HepG2 (cell line): ENCODE data around the gene RAMAC. TPM values are rescaled to one million over a fixed set of nuclear protein-coding genes. Genes with fewer than 3 reads are reported as not detected.

Experiments
- ARNTL ChIP-seq: sonication (generic); formaldehyde crosslinking; IDR thresholded peaks from 2 replicates; pipeline ENCODE4 v1.4.0; 2020; ENCODE audit warnings: mild to moderate bottlenecking, missing genetic modification reagents
- DPF2 ChIP-seq: sonication (generic); formaldehyde crosslinking; IDR thresholded peaks from 2 replicates; pipeline ENCODE4 v1.4.0; 2020; ENCODE audit warnings: mild to moderate bottlenecking, low read depth, missing genetic modification reagents, borderline replicate concordance
- E2F2 ChIP-seq: sonication (generic); formaldehyde crosslinking; IDR thresholded peaks from 2 replicates; pipeline ENCODE4 v1.4.0; 2020; ENCODE audit warnings: missing genetic modification reagents, borderline replicate concordance
- FOXO4 ChIP-seq: sonication (generic); formaldehyde crosslinking; conservative IDR thresholded peaks from 2 replicates; pipeline ENCODE4 v1.8.1; 2023; ENCODE audit warnings: missing genetic modification reagents
- NR2F6 ChIP-seq, 2 experiments: IDR thresholded peaks; 2 replicates each; pipeline ENCODE4 v1.6.1; 2016; ENCODE audit warnings: antibody characterized with exemption in 1 of 2, mild to moderate bottlenecking in 1 of 2
- RXRB ChIP-seq: IDR thresholded peaks from 2 replicates; pipeline ENCODE4 v1.6.1; 2016; ENCODE audit warnings: borderline replicate concordance, missing genetic modification reagents, missing compliant biosample characterization
- YY1 ChIP-seq: IDR thresholded peaks from 2 replicates; pipeline ENCODE4 v1.6.1; 2011; ENCODE audit warnings: low read length, low read depth, moderate library complexity, mild to moderate bottlenecking; ENCODE audit not compliant: insufficient read depth, insufficient replicate concordance
- ZBTB2 ChIP-seq: sonication (generic); formaldehyde crosslinking; IDR thresholded peaks from 2 replicates; pipeline ENCODE4 v1.8.0; 2022; ENCODE audit warnings: low read depth, missing genetic modification reagents
- ZBTB33 ChIP-seq: sonication (generic); formaldehyde crosslinking; IDR thresholded peaks from 2 replicates; pipeline ENCODE4 v1.4.0; 2020; ENCODE audit warnings: missing genetic modification reagents
- ZHX1 ChIP-seq: sonication (generic); formaldehyde crosslinking; IDR thresholded peaks from 2 replicates; pipeline ENCODE4 v1.8.1; 2022; ENCODE audit warnings: low read depth, mild to moderate bottlenecking, missing genetic modification reagents
- ZNF138 ChIP-seq: sonication (generic); formaldehyde crosslinking; IDR thresholded peaks from 2 replicates; pipeline ENCODE4 v1.5.0; 2020; ENCODE audit warnings: mild to moderate bottlenecking, low read depth, missing genetic modification reagents
- ZNF18 ChIP-seq: sonication (generic); formaldehyde crosslinking; IDR thresholded peaks from 2 replicates; pipeline ENCODE4 v1.8.0; 2022; ENCODE audit warnings: mild to moderate bottlenecking, missing genetic modification reagents; ENCODE audit not compliant: insufficient replicate concordance
- ZNF224 ChIP-seq: sonication (generic); formaldehyde crosslinking; IDR thresholded peaks from 2 replicates; pipeline ENCODE4 v1.5.0; 2020; ENCODE audit warnings: mild to moderate bottlenecking, missing genetic modification reagents
- ZNF550 ChIP-seq: sonication (generic); formaldehyde crosslinking; IDR thresholded peaks from 2 replicates; pipeline ENCODE4 v1.4.0; 2020; ENCODE audit warnings: mild to moderate bottlenecking, missing genetic modification reagents, borderline replicate concordance
- ZNF629 ChIP-seq: sonication (generic); formaldehyde crosslinking; conservative IDR thresholded peaks from 2 replicates; pipeline ENCODE4 v1.5.0; 2020; ENCODE audit warnings: missing genetic modification reagents
- polyA plus RNA-seq, 8 experiments: library from polyadenylated mRNA; depleted of rRNA in 3 of 8; stranded (reverse) in 7 of 8; unstranded in 1 of 8; fragments of >200 nt; fragmentation: Illumina TruSeq in 4 of 8; extraction: Trizol in 4 of 8; gene quantifications; 2 replicates each; pipeline versions ENCODE4 v1.2.1 to v1.2.3, GENCODE V29; 2011 to 2016; ENCODE audit warnings: low read depth in 4 of 8, missing spikeins in 1 of 8, mixed read lengths in 1 of 8; ENCODE audit not compliant: insufficient read depth in 1 of 8
- total RNA-seq, 5 experiments: library from RNA; depleted of rRNA; stranded (reverse); fragments of >200 nt; fragmentation: Illumina TruSeq; extraction: Trizol; gene quantifications; 2 replicates each; pipeline ENCODE4 v1.2.3, GENCODE V29; 2016; ENCODE audit warnings: low read depth in 1 of 5

The RAMAC gene
- total and polyA plus RNA-seq, 2 of the 13 experiments (the other 11 are each of a cell fraction or from before 2014, with no cell fraction given), result 22.2 to 45.9 TPM

GRCh38 chr15:83010709-83011270 lies 24.8 kb downstream of the RAMAC start (continued):
- TF ChIP-seq ZBTB2 (CRISPR knock-in tag) (no peak), ZHX1 (CRISPR knock-in tag) (0 out of 2 replicates have a peak, but pooled peaks have one; percentile 40), FOXO4 (CRISPR knock-in tag) (no peak), ARNTL (CRISPR knock-in tag) (no peak), E2F2 (CRISPR knock-in tag) (no peak), RXRB (CRISPR knock-in tag) (peak; percentile 36; the same call in 1 of the 2 replicates), ZNF629 (CRISPR knock-in tag) (no peak), ZNF138 (CRISPR knock-in tag) (no peak), ZBTB33 (CRISPR knock-in tag) (peak; percentile 48; the same call in 1 of the 2 replicates), ZNF550 (CRISPR knock-in tag) (no peak), DPF2 (CRISPR knock-in tag) (no peak), ZNF18 (CRISPR knock-in tag) (no peak), ZNF224 (no peak), NR2F6 (IDR thresholded peaks at IDR 0.05) (no peak), NR2F6 (CRISPR knock-in tag; IDR thresholded peaks at IDR 0.05) (0 out of 2 replicates have a peak, but pooled peaks have one; percentile 8), YY1 (peak; percentile 85)
